Suppressor macrophage treated with lipopolysaccharide for 1 hour (primary cell): ENCODE results near the gene WWOX.
A peak's percentile ranks its signal among the peaks of the same experiment; 100 is the strongest.
"Not testable (repeated sequence)": the region's sequence is repeated elsewhere in the genome, so short reads cannot be mapped to it uniquely, and the experiment has no call there.

Source experiments
- DNase-seq, 3 donors: peaks; one replicate each; pipeline ENCODE4 v3.0.0-alpha.2; 2020 to 2022

Gene WWOX

DNA sequence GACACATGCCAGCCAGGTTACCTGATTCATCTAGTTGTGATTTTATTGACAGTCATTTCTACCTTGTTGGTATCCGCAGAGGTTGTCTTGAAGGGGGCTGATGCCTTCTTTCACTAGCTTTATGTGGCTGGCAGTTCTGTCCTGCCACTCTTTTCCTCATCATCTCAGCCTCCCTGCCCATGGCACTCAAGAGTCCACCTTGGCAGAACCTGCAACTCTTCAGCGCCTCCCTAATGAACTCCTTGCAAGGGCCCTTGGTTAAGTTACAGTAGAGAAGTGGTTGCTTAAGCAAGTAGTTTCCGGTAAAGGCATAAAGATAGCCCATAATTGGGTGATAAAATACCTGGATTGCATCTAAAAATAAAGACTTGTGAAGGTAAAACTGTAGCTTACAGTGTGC, 489.9 kb downstream of the WWOX start:
- DNase-seq = no peak

DNA sequence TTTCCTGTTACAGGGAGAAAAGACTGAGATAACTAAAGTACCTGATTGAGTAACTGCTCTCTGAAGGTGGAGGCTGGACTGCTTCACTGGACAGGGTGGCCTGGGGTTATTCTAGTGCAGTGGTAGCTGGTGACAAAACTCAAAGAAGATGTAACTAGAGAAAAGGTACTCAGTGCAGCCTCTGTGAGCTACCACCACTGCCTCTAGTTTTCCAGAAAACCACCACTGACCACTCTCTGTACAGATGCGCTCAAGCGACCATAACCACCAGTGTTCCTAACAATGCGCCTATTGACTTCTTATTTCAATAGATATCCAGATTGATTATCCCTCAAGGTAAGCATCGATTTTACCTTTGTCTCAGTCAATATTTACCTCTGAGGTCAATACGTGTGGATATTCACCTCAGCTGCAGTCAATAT, 492.2 kb downstream of the WWOX start:
- no peak for DNase-seq

- DNase-seq = no peak
These were observed 492.7 kb downstream of the WWOX start for GRCh38 chr16:78592111-78592510.

GRCh38 chr16:78593352-78593751, 493.9 kb downstream of the WWOX start:
- no peak for DNase-seq

DNA sequence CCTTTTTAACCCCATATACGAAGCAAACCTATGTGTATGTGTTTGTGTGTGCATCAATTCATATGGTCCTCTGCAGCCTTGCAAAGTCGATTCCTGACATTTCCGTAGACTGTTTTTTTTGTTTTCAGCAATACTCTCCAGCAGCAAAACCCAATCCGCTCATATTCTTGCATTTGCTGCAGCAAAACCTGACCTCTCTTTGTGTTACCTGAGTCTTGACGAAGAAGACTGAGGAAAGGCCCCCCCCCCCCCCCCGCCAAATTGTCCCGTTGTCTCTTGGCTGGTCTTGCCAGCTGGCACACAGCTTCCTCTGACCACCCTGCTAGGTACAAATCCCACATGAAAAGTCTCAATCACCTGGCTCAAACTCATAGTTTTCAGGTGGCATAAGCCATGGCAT, 494.7 kb downstream of the WWOX start:
- DNase-seq = no peak

- no peak for DNase-seq
These were observed 497.0 kb downstream of the WWOX start for GRCh38 chr16:78596348-78596995.

GRCh38 chr16:78596996-78597422, 497.6 kb downstream of the WWOX start:
- DNase-seq = no peak

- no peak for DNase-seq
These were observed 498.5 kb downstream of the WWOX start for GRCh38 chr16:78597809-78598570.

DNA sequence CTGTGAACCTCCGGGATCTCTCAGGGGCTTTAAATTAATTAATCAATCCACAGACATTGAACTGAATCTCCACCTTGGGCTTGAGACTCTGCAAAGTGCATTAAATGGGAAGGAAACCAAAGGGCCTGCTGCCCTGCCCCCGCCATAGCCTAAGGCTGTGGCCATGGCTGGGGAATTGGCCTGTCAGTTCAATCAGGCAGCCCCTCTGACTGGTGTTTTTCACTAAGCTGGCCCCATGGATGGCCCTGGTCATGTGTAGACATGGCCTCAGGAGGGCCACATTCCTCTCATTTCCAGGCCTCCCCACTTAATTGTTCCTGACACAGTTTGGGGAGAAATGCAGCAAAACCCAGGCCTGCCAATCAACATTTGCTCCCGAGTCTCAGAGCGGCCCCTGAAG, 499.8 kb downstream of the WWOX start:
- DNase-seq = no peak

DNA sequence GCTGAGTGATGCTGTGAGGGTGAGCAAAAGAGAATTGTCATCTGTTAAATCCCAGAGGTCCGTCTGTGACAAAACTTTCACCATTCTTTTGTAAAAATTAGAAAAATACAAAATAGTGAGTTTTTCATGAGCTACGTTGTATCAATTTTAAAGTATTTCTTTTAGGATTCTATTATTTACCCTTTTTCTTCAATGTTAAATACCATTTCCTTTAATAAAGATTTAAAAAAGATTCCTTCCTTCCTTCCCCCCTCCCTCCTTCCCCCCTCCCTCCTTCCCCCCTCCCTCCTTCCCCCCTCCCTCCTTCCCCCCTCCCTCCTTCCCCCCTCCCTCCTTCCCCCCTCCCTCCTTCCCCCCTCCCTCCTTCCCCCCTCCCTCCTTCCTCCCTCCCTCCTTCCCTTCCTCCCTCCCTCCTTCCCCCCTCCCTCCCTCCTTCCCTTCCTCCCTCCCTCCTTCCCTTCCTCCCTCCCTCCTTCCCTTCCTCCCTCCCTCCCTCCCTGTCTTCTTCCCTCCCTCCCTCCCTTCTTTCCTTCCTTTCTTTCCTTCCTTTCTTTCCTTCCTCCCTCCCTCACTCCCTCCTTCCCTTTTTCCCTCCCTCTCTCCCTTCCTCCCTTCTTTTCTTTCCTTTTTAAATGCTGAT, 505.1 kb downstream of the WWOX start:
- not testable (repeated sequence) for DNase-seq

DNA sequence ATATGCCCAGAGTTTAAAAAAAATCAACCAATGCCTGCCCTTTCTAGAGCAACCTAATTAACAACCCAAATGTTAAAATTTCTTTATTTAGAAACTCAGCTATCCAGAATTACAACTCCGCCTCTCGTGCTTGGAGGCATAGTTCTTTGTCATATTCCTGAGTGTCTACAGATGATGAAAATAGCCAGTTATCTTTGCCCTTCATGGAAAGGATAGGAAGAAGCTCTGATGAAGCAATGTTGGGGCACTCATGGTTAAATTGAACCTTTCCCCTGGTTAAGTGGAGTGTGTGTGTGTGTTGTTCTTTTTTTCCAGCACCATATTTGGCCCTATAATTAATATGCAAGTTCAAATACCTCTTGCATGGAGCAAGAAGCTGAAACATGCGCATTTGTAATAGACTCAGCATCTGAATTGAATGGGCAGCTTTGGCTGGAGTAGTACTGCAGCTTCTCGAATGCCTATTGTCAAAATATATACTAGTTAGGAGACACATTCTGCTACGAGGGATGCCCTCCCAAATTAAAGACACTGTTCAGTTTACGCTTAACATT, 506.2 kb downstream of the WWOX start:
- DNase-seq = no peak

DNA sequence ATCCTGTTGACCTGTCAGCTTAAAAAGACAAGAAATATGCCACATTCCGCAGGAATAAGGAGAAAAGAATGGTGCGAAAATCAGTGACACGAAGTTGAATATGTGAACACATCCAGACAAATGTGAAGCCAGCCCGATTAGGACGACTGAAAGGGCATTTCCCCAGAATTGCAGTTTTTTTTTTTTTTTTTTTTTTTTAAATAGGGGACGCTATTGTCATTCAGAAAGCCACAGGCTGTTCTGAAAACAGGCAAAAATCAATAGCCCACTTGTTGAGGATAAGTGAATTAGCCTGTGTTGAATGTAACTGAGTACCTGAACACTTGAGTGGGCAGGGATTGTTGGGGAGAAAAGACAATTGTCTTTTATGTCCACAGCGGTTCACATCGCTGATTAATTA, 507.1 kb downstream of the WWOX start:
- no peak for DNase-seq

DNA sequence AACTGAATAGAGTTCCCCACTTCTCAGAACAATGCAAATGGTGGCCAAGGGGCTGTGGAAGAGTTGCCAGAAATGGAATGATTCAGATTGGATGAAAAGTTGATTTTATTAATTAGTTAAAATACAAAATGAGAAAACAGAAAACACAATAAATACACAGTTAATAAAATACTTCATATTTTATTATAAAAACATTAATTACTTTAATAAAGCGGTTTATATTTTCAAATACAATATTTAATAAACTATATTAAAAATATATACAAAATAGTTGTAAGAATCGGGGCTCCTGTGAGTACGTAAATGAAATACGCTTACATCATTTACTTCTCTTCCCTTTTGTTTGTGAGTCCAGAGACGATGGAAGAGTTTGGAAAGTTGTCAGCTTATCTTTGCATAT, 507.6 kb downstream of the WWOX start:
- no peak for DNase-seq

DNA sequence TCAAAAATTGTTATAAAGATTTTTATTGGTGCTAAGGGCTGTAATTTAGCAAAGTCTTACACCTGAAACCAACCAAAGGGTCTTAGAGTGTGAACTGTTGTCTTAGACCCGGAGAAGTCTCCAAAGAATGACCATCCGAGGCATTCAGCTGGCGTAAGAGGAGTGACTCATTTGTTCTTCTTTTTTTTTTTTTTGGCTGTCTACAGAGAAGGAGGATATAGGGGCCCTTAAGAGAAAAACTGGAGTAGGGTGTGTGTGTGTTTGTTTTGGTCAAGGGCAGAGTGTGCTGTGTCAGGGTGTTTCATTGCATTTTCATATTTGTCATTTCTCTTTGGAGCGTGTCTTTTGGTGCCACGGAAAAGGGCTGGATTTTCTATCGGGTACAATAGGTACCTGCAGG, 508.0 kb downstream of the WWOX start:
- DNase-seq = peak; percentile 17 to 30 (median 24)

GRCh38 chr16:78608305-78608776, 508.9 kb downstream of the WWOX start:
- no peak for DNase-seq

DNA sequence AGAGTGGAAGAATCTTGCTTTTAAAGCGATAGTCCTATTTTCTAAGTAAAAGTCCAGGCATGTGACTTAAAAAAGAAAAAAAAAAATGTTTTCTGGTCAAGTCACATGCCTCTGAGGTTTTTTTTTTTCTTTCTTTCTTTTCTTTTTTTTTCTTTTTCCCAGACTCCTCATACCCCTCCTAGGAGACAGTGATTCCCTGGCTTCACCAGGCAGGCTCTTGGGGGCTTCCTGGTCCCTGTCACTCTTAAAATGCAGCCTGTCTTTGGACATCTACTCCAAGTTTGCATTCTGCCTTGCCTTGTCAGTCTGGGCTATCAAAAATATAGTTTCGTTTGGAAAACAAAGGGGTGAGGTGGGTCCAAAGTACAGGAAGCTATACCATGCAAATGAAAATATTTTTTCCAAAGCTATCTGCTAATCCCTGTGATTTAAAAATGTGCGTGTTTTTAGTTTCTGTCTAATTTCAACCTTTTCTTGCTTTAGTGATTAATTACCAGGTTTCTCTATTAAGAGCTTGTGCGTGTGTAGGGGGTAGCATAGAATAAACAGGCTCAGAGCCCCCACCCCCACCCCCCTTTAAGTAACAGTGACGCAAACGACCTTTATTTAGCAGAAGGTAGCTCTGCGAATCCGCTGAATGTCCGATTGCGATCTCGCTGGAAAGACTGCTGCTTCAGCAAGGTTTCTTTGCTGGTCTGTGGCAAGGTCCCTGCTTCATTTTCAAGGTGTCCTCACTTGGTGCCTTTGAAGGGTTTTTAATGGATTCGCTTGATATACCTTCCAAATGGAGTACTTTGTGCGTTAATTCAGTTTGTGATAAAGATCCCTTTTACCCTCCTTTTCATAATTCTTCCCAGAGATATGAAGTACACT, 510.2 kb downstream of the WWOX start:
- no peak for DNase-seq

DNA sequence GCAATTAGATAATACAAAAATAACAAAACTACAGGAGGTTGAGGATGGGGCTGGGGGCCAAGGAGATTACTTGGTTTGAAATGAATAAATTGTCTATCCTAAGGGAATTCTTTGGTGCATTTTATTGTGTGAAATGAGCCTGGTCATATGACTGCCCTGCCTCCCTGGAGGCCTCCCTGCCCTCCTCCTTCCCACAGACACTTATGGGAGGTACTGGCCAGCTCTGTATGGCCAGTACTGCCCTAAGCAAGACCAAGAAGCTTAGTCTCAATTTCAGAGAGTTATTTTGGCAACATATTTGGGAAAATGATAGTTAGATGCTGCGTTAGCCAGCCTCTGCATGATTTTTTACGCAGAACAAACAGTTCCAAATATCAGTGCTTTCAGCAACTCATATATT, 511.9 kb downstream of the WWOX start:
- no peak for DNase-seq

DNA sequence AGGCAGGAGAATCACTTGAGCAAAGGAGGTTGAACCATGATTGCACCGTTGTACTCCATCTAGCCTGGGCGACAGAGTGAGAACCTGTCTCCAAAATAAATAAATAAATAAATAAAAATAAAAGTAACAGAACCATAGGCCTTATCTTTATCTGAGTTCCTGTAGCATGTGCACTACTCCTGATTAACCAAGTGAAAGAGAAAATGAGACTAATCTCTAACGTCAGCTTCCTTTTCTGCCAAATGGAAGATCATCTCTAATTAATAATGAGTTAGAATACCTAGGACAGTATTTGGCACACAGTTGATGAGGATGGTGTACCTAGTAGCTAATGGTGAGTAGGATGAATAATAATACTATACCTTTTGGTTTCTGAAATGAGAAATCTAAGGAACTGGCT, 520.4 kb downstream of the WWOX start:
- DNase-seq = no peak

DNA sequence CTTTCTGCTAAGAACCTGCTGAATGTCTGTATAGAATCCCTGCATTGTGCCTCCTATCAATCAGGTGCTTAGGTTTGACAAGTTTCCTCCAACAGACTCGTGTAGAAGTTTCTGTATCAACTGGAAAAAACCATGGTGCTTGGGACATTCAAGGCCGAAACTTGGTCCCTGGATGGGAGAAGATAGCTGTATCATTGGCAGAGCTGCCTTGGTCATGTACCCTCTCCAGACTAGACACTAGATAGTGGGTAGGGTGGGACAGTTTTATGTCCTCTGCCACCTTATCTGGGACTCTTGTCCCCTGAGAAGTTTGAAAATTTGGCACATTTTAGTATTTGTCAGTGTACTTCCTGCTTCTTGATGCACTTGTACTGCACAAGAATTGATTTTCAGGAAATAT, 520.8 kb downstream of the WWOX start:
- DNase-seq = no peak

GRCh38 chr16:78623796-78624195, 524.3 kb downstream of the WWOX start:
- DNase-seq = no peak

DNA sequence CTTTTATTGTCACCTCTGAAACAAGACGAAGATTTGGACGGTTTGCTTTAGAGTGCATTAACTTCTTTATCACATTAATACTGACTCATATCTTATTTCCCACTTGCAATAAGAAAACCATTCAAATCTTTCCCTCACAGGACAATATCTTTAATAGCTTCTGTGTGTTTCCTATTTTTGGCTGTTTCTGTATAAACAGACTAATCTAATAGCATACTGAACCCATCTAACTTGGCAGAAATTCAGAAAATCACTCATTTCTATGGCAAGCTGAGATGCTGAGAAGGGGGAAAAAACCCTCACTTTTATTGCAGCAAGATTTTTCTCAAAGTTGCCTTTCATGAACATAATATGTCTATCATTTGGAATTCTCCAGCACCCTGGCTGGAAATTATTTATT, 524.9 kb downstream of the WWOX start:
- DNase-seq = no peak

- DNase-seq = no peak
These were observed 529.1 kb downstream of the WWOX start for GRCh38 chr16:78628461-78629045.
